ENCODE measurements around the gene YPEL1. TPM values are rescaled to one million over a fixed set of nuclear protein-coding genes. Genes with fewer than 3 reads are reported as not detected.

Gene YPEL1
- total and polyA plus RNA-seq, 4 donors, result 0.83 to 4.8 (median 2.2) TPM

DNA sequence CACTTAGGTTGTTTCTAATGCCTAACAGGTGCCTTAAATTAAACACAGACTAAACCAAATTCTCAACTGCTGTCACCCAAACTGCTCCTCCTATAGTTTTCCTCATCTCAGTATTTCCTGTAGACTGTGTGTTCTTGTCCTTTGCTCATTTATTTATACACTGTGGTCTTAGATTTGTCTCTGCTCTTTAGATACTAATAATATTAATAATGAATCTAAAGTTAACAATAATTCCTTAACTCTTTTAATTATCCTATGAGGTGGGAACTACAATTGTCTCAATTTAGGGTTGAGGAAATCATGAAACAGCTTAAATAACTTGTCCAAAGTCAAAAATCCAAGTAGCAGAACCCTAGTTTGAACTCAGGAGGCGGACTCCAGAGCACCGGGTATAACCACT lies 43.9 kb upstream of the YPEL1 start:
- 98% methylated on average over 2 of the region's 2 CpGs for WGBS
- TF ChIP-seq NR2F2 (IDR thresholded peaks at IDR 0.05) (no peak), TAF1 (conservative IDR thresholded peaks at IDR 0.05) (no peak), YY1 (IDR thresholded peaks at IDR 0.05) (no peak), RAD21 (IDR thresholded peaks at IDR 0.05) (no peak), EGR1 (IDR thresholded peaks at IDR 0.05; ENCODE audit: low read depth in 2 of 2) (no peak)
- TF ChIP-seq, protein P1, sequence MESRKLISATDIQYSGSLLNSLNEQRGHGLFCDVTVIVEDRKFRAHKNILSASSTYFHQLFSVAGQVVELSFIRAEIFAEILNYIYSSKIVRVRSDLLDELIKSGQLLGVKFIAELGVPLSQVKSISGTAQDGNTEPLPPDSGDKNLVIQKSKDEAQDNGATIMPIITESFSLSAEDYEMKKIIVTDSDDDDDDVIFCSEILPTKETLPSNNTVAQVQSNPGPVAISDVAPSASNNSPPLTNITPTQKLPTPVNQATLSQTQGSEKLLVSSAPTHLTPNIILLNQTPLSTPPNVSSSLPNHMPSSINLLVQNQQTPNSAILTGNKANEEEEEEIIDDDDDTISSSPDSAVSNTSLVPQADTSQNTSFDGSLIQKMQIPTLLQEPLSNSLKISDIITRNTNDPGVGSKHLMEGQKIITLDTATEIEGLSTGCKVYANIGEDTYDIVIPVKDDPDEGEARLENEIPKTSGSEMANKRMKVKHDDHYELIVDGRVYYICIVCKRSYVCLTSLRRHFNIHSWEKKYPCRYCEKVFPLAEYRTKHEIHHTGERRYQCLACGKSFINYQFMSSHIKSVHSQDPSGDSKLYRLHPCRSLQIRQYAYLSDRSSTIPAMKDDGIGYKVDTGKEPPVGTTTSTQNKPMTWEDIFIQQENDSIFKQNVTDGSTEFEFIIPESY (IDR thresholded peaks at IDR 0.05), result no peak
- TF ChIP-seq, protein P2, sequence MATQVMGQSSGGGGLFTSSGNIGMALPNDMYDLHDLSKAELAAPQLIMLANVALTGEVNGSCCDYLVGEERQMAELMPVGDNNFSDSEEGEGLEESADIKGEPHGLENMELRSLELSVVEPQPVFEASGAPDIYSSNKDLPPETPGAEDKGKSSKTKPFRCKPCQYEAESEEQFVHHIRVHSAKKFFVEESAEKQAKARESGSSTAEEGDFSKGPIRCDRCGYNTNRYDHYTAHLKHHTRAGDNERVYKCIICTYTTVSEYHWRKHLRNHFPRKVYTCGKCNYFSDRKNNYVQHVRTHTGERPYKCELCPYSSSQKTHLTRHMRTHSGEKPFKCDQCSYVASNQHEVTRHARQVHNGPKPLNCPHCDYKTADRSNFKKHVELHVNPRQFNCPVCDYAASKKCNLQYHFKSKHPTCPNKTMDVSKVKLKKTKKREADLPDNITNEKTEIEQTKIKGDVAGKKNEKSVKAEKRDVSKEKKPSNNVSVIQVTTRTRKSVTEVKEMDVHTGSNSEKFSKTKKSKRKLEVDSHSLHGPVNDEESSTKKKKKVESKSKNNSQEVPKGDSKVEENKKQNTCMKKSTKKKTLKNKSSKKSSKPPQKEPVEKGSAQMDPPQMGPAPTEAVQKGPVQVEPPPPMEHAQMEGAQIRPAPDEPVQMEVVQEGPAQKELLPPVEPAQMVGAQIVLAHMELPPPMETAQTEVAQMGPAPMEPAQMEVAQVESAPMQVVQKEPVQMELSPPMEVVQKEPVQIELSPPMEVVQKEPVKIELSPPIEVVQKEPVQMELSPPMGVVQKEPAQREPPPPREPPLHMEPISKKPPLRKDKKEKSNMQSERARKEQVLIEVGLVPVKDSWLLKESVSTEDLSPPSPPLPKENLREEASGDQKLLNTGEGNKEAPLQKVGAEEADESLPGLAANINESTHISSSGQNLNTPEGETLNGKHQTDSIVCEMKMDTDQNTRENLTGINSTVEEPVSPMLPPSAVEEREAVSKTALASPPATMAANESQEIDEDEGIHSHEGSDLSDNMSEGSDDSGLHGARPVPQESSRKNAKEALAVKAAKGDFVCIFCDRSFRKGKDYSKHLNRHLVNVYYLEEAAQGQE (IDR thresholded peaks at IDR 0.05), result no peak
- H3K27me3 ChIP-seq (ENCODE audit: control insufficient read depth in 4 of 4, insufficient read depth in 4 of 4, low read length in 3 of 4), result no peaks in the 10 kb centered on the region
- H3K9me3 ChIP-seq (ENCODE audit: control insufficient read depth in 4 of 4, low read length in 3 of 4), result no peaks in the 10 kb centered on the region
- no peaks in the 10 kb centered on the region for H3K4me1 ChIP-seq (ENCODE audit: control insufficient read depth in 4 of 4, insufficient read depth in 4 of 4, low read length in 3 of 4)
- no peak overlapping the region for H3K9ac ChIP-seq (ENCODE audit: low read depth in 1 of 2, low read length in 2 of 2)
- no peak overlapping the region for H3K4me3 ChIP-seq (ENCODE audit: low read depth in 1 of 3, low read length in 3 of 3)
- H3K27ac ChIP-seq (ENCODE audit: low read depth in 1 of 2, low read length in 2 of 2), result no peak overlapping the region
- no peak for DNase-seq (ENCODE audit: low spot score)
- H3K36me3 ChIP-seq (ENCODE audit: control insufficient read depth in 4 of 4, insufficient read depth in 3 of 4, low read depth in 1 of 4, low read length in 3 of 4), result peaks cover 0 to 19% (median 5%) of the 10 kb centered on the region in 4 donors

DNA sequence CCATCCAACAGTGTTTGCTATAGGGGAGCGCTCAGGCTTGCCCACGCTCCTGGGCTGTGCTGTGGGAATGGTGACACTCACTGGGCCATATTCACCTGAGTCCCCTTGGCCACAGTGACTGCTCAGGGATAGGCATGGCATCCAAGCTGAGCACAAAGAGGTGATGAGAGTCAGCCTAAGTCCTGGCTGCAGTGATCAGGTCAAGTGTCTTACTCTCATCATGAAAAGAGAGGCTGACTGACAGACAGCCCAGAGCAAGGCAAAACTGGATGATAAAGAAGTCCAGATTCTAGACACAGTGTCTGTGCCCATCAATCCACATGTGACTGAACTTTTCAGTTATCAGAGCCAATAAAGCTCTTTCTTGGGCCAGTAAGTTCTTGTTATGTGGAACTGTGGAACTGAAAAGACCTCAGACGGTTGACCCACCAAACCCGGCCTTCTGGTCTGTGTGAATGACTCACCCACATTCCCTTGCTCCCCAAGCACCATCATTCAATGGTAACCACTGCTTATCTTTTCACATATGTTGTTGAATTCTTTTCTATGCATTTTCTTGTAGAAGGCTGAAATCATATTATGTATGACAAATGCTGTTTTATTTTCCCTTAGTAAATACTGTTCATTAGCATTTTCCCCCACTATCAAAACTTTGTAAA lies 43.2 kb upstream of the YPEL1 start:
- 93% methylated on average over 4 of the region's 4 CpGs for WGBS
- Histone ChIP-seq H3K9ac (ENCODE audit: low read depth in 1 of 2, low read length in 2 of 2) (no peak overlapping the region), H3K4me3 (ENCODE audit: low read depth in 1 of 3, low read length in 3 of 3) (no peak overlapping the region), H3K36me3 (ENCODE audit: control insufficient read depth in 4 of 4, insufficient read depth in 3 of 4, low read depth in 1 of 4, low read length in 3 of 4) (peaks cover 0 to 19% (median 5%) of the 10 kb centered on the region in 4 donors), H3K9me3 (ENCODE audit: control insufficient read depth in 4 of 4, low read length in 3 of 4) (no peaks in the 10 kb centered on the region), H3K27ac (ENCODE audit: low read depth in 1 of 2, low read length in 2 of 2) (no peak overlapping the region), H3K4me1 (ENCODE audit: control insufficient read depth in 4 of 4, insufficient read depth in 4 of 4, low read length in 3 of 4) (no peaks in the 10 kb centered on the region), H3K27me3 (ENCODE audit: control insufficient read depth in 4 of 4, insufficient read depth in 4 of 4, low read length in 3 of 4) (no peaks in the 10 kb centered on the region)
- DNase-seq (ENCODE audit: low spot score), result no peak
- TF ChIP-seq JUND (IDR thresholded peaks at IDR 0.05), result no peak
- no peak for TF ChIP-seq RAD21 (IDR thresholded peaks at IDR 0.05)
- no peak for TF ChIP-seq GABPA (IDR thresholded peaks at IDR 0.05 in 1 of 2, conservative IDR thresholded peaks at IDR 0.05 in 1 of 2)
- no peak for TF ChIP-seq EGR1 (IDR thresholded peaks at IDR 0.05; ENCODE audit: low read depth in 2 of 2)
- TF ChIP-seq FOXA2 (IDR thresholded peaks at IDR 0.05), result no peak
- TF ChIP-seq, protein P3, sequence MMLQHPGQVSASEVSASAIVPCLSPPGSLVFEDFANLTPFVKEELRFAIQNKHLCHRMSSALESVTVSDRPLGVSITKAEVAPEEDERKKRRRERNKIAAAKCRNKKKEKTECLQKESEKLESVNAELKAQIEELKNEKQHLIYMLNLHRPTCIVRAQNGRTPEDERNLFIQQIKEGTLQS (IDR thresholded peaks at IDR 0.05), result no peak
- TF ChIP-seq, protein P2 (IDR thresholded peaks at IDR 0.05), result no peak
- TF ChIP-seq RXRA (IDR thresholded peaks at IDR 0.05), result no peak
- TF ChIP-seq, protein P4, sequence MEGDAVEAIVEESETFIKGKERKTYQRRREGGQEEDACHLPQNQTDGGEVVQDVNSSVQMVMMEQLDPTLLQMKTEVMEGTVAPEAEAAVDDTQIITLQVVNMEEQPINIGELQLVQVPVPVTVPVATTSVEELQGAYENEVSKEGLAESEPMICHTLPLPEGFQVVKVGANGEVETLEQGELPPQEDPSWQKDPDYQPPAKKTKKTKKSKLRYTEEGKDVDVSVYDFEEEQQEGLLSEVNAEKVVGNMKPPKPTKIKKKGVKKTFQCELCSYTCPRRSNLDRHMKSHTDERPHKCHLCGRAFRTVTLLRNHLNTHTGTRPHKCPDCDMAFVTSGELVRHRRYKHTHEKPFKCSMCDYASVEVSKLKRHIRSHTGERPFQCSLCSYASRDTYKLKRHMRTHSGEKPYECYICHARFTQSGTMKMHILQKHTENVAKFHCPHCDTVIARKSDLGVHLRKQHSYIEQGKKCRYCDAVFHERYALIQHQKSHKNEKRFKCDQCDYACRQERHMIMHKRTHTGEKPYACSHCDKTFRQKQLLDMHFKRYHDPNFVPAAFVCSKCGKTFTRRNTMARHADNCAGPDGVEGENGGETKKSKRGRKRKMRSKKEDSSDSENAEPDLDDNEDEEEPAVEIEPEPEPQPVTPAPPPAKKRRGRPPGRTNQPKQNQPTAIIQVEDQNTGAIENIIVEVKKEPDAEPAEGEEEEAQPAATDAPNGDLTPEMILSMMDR (IDR thresholded peaks at IDR 0.05; ENCODE audit: low read depth, low read length, missing input control), result no peak
- TF ChIP-seq, protein P5, sequence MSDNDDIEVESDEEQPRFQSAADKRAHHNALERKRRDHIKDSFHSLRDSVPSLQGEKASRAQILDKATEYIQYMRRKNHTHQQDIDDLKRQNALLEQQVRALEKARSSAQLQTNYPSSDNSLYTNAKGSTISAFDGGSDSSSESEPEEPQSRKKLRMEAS (IDR thresholded peaks at IDR 0.05), result no peak
- no peak for TF ChIP-seq YY1 (IDR thresholded peaks at IDR 0.05)
- TF ChIP-seq TAF1 (conservative IDR thresholded peaks at IDR 0.05), result no peak
- TF ChIP-seq HNF4A (conservative IDR thresholded peaks at IDR 0.05), result no peak
- TF ChIP-seq HNF4G (IDR thresholded peaks at IDR 0.05), result no peak
- TF ChIP-seq SP1 (IDR thresholded peaks at IDR 0.05), result no peak
- TF ChIP-seq NR2F2 (IDR thresholded peaks at IDR 0.05), result no peak
- no peak for TF ChIP-seq FOXA1 (IDR thresholded peaks at IDR 0.05)
- TF ChIP-seq, protein P1 (IDR thresholded peaks at IDR 0.05), result no peak

All from liver (tissue), 9 donors.